Measurements from ENCODE around the gene MYOT.
"Not testable (repeated sequence)": the region's sequence is repeated elsewhere in the genome, so short reads cannot be mapped to it uniquely, and the experiment has no call there.

Gene MYOT

GRCh38 chr5:137867664-137868063 is at the start of gene MYOT:
Gene MYOT (plus strand): TSS chr5:137867860. CDS start chr5:137870652, 2,792 bp downstream.
- no peak for DNase-seq

- no peak for DNase-seq
These were observed 47.9 kb upstream of the MYOT start for GRCh38 chr5:137819766-137820165.

- peak; percentile 22 for DNase-seq
These were observed 45.4 kb upstream of the MYOT start for GRCh38 chr5:137822158-137822764.

- no peak for DNase-seq
These were observed 44.7 kb upstream of the MYOT start for GRCh38 chr5:137822984-137823383.

- DNase-seq, result no peak
These were observed 42.5 kb upstream of the MYOT start for GRCh38 chr5:137825165-137825564.

GRCh38 chr5:137826067-137826466 is 41.6 kb upstream of the MYOT start:
- DNase-seq, result no peak

- DNase-seq, result no peak
These were observed 39.5 kb upstream of the MYOT start for GRCh38 chr5:137828180-137828579.

- no peak for DNase-seq
These were observed 39.0 kb upstream of the MYOT start for GRCh38 chr5:137828664-137829063.

GRCh38 chr5:137831105-137831504 is 36.6 kb upstream of the MYOT start:
- no peak for DNase-seq

GRCh38 chr5:137831526-137831925 is 36.1 kb upstream of the MYOT start:
- DNase-seq, result peak; percentile 21

GRCh38 chr5:137832416-137832815 is 35.2 kb upstream of the MYOT start:
- no peak for DNase-seq

- peak; percentile 84 for DNase-seq
These were observed 34.2 kb upstream of the MYOT start for GRCh38 chr5:137833463-137833862.

GRCh38 chr5:137834498-137835049 is 33.1 kb upstream of the MYOT start:
- peak; percentile 24 for DNase-seq

- no peak for DNase-seq
These were observed 31.4 kb upstream of the MYOT start for GRCh38 chr5:137836298-137836697.

- DNase-seq, result peak; percentile 13
These were observed 30.7 kb upstream of the MYOT start for GRCh38 chr5:137836997-137837396.

- DNase-seq, result peak; percentile 6
These were observed 29.9 kb upstream of the MYOT start for GRCh38 chr5:137837491-137838394.

GRCh38 chr5:137838976-137839375 is 28.7 kb upstream of the MYOT start:
- DNase-seq, result no peak

- no peak for DNase-seq
These were observed 25.4 kb upstream of the MYOT start for GRCh38 chr5:137842296-137842695.

- no peak for DNase-seq
These were observed 23.9 kb upstream of the MYOT start for GRCh38 chr5:137843676-137844299.

- DNase-seq, result no peak
These were observed 22.2 kb upstream of the MYOT start for GRCh38 chr5:137845472-137845871.

GRCh38 chr5:137847687-137848086 is 20.0 kb upstream of the MYOT start:
- no peak for DNase-seq

GRCh38 chr5:137853165-137853564 is 14.5 kb upstream of the MYOT start:
- DNase-seq, result not testable (repeated sequence)

- DNase-seq, result no peak
These were observed 11.5 kb upstream of the MYOT start for GRCh38 chr5:137856201-137856600.
